Subcutaneous adipose tissue (tissue), 4 donors: ENCODE measurements around the gene FGFRL1. TPM values are rescaled to one million over a fixed set of nuclear protein-coding genes. Genes with fewer than 3 reads are reported as not detected.

Experiments used
- total RNA-seq, 4 donors: library from RNA; depleted of rRNA; stranded (reverse); fragments of >200 nt; gene quantifications; one replicate each; pipeline ENCODE4 v1.1.0, GENCODE V29; 2016
- TF ChIP-seq, protein P1 (sequence below): fragments of 450-650 bp; IDR thresholded peaks from one replicate; pipeline ENCODE4 v1.5.1; 2016; ENCODE audit warnings: low read depth, mild to moderate bottlenecking, control low read depth, antibody characterized with exemption, moderate library complexity

The FGFRL1 gene
- total RNA-seq, 4 donors from 2014 or later, result 12.6 to 113 (median 22.7) TPM

DNA sequence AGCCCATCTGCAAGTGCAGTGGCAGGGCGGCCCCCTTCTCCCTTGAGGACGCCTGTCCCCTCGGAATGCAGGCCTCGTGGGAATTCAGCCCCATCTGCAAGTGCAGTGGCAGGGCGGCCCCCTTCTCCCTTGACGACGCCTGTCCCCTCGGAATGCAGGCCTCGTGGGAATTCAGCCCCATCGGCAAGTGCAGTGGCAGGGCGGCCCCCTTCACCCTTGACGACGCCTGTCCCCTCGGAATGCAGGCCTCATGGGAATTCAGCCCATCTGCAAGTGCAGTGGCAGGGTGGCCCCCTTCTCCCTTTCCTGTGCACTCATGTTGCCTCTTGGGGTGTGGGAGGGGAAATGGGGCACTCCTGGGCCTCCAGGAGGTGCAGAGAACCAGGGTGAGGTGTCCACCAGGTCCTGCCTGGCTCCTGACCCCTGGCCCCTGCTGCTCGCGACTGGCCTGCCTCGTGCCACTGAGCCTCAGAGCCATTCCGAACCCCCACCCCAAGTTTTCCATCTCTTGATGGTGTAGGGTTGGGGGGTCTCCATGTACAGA lies 11.5 kb upstream of the FGFRL1 start:
- TF ChIP-seq, protein P1, sequence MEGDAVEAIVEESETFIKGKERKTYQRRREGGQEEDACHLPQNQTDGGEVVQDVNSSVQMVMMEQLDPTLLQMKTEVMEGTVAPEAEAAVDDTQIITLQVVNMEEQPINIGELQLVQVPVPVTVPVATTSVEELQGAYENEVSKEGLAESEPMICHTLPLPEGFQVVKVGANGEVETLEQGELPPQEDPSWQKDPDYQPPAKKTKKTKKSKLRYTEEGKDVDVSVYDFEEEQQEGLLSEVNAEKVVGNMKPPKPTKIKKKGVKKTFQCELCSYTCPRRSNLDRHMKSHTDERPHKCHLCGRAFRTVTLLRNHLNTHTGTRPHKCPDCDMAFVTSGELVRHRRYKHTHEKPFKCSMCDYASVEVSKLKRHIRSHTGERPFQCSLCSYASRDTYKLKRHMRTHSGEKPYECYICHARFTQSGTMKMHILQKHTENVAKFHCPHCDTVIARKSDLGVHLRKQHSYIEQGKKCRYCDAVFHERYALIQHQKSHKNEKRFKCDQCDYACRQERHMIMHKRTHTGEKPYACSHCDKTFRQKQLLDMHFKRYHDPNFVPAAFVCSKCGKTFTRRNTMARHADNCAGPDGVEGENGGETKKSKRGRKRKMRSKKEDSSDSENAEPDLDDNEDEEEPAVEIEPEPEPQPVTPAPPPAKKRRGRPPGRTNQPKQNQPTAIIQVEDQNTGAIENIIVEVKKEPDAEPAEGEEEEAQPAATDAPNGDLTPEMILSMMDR, result no peak

DNA sequence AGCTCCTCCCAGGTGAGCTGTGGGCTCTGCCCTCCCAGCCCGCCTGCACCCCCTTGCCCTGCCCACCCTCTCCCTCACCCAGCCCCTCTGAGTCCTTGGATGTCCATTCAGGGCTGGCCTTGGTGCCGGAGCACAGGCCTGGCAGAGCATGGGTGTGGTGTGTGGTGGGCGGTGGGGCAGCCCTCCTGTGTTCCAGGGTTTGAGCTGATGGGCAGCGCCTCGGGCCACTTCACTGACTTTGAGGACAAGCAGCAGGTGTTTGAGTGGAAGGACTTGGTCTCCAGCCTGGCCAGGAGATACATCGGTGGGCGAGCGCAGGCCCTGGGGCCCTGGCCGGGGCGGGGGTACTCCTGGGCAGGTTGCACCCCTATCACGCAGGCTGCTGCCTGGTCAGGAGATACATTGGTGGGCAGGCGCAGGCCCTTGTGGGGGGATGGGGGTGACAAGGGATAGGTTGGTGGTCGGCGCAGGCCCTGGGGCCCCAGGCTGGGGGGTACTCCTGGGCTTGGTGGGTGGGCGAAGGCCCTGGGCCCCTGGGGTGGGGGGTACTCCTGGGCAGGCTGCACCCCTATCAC lies 10.7 kb upstream of the FGFRL1 start:
- TF ChIP-seq, protein P1, result no peak

DNA sequence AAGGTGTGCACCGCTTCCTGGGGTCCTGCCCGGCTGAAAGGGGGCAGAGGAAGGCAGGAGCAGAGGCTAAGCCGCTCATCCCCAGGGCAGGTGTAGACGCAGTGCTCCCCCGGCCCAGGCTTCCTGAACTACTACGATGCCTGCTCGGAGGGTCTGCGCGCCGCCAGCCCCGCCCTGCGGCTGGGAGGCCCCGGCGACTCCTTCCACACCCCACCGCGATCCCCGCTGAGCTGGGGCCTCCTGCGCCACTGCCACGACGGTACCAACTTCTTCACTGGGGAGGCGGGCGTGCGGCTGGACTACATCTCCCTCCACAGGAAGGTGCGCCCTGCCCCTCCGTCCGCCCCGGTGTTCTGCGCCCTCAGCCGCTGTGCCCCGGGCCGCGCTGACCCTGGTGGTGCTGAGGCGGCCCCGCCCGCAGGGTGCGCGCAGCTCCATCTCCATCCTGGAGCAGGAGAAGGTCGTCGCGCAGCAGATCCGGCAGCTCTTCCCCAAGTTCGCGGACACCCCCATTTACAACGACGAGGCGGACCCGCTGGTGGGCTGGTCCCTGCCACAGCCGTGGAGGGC lies 9.8 kb upstream of the FGFRL1 start:
- TF ChIP-seq, protein P1, result no peak

DNA sequence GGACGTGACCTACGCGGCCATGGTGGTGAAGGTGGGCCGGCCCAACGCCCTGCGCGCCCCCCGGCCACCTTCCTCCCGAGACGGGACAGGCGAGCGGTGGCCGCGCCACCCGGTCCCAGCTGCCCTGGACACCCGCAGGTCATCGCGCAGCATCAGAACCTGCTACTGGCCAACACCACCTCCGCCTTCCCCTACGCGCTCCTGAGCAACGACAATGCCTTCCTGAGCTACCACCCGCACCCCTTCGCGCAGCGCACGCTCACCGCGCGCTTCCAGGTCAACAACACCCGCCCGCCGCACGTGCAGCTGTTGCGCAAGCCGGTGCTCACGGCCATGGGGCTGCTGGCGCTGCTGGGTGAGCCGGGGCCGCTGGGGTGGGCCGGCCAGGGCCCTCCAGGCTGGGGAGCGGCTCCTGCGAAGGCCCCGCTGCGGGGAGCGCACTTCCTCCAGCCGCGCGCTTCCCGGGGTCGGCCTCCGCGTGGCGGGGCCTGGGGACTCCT lies 9.2 kb upstream of the FGFRL1 start:
- TF ChIP-seq, protein P1, result no peak

DNA sequence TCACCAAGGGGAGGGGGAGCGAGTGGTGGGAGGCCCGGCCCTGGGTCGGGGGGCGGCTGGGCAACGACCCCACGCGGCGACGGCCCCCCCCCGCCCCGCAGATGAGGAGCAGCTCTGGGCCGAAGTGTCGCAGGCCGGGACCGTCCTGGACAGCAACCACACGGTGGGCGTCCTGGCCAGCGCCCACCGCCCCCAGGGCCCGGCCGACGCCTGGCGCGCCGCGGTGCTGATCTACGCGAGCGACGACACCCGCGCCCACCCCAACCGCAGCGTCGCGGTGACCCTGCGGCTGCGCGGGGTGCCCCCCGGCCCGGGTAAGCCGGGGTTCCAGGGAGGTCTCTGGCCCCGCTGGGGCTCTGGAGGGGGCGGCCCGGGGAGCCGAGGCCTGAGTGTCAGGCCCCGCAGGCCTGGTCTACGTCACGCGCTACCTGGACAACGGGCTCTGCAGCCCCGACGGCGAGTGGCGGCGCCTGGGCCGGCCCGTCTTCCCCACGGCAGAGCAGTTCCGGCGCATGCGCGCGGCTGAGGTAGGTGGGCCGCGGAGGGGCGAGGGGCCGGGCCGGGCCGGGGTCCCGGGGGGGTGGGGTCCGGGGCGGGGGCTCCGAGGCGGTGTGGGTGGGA lies 8.7 kb upstream of the FGFRL1 start:
- TF ChIP-seq, protein P1, result no peak

DNA sequence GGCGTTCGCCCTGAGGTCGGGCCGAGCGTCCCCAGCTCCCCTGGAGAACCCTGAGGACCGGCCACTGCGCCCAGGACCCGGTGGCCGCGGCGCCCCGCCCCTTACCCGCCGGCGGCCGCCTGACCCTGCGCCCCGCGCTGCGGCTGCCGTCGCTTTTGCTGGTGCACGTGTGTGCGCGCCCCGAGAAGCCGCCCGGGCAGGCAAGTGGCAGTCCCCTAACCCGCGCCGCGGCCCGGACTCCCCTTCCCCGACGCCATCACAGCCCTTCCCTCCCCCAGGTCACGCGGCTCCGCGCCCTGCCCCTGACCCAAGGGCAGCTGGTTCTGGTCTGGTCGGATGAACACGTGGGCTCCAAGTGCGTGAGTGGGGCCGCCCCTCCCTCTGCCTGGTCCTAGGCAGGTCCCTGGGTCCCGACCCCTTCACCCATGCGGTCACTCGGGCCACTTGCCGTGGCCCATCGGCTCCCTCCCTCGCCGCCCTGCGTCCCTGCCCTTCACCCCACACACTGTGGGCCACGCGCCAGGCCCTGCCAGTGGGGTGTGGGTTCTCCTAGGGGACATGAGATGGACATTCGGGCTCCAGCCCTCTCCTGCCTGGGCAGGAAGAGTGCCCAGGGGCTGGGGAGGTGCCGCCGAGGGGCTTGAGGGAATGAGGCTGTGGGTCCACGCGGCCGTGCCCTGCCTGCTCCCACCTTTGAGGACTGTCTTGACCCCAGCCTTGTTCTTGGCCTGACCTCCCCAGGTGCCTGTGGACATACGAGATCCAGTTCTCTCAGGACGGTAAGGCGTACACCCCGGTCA lies 8.0 kb upstream of the FGFRL1 start:
- TF ChIP-seq, protein P1, result no peak

DNA sequence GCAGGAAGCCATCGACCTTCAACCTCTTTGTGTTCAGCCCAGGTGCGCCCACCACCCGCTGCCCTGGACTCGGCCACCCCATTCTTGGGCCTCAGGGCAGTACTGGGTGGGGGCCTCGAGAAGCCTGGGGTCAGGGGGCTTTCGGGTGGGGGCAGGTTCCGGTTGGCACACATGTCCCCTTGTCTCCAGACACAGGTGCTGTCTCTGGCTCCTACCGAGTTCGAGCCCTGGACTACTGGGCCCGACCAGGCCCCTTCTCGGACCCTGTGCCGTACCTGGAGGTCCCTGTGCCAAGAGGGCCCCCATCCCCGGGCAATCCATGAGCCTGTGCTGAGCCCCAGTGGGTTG lies 7.4 kb upstream of the FGFRL1 start:
- TF ChIP-seq, protein P1, result no peak
